Measurements from ENCODE around the gene KIAA1217. TPM values are rescaled to one million over a fixed set of nuclear protein-coding genes. Genes with fewer than 3 reads are reported as not detected.

The KIAA1217 gene
- total and polyA plus RNA-seq, 2 experiments from 2014 or later: 5.4 to 8.1 TPM

DNA sequence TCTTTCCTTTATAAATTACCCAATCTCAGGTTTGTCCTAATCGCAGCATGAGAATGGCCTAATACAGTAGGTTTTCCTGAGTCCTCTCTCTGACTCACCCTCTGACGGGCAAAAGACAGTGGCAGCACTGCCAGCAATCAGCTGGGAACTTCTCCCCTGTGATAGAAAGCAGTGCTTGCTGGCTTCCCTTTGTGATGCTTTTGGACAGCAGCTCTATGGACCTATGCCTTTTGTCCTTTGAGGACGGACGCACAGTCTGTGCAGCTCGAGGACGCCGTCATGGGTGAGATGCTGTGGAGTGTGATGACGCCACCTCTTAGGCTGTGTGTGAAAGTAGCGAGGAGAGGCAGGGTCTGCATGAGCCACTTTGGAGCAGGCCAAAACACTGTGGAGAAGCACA is 68.8 kb downstream of the KIAA1217 start:
- H3F3A ChIP-seq (ENCODE audit: insufficient read depth): no peaks in the 10 kb centered on the region
- H3K4me1 ChIP-seq (ENCODE audit: insufficient read depth): no peaks in the 10 kb centered on the region
- no peaks in the 10 kb centered on the region for H3K27me3 ChIP-seq (replicated peaks; ENCODE audit: insufficient read depth)
- DNase-seq: peak; percentile 28
- no peaks in the 10 kb centered on the region for H3K79me2 ChIP-seq (ENCODE audit: insufficient read depth)
- H3K27ac ChIP-seq: no peak overlapping the region
- H3K9me3 ChIP-seq (ENCODE audit: low read depth): no peaks in the 10 kb centered on the region
- no peak overlapping the region for H3K4me2 ChIP-seq (ENCODE audit: unreplicated experiment)
- 90% methylated on average over 9 of the region's 9 CpGs for WGBS, 2 experiments (ENCODE audit: low coverage in 1 of 2, low lambda C conversion rate in 2 of 2, missing lambda C conversion rate in 2 of 2)
- in situ Hi-C loops (cut with MboI): no loop called here
- H3K4me3 ChIP-seq: no peak overlapping the region
- no peak overlapping the region for H3K9ac ChIP-seq
- H3K36me3 ChIP-seq (ENCODE audit: low read depth): no peaks in the 10 kb centered on the region
- H3K9me2 ChIP-seq (ENCODE audit: insufficient read depth): no peaks in the 10 kb centered on the region
- no peaks in the 10 kb centered on the region for H4K20me1 ChIP-seq (ENCODE audit: insufficient read depth)
- TF ChIP-seq EZH2 (IDR thresholded peaks at IDR 0.05; ENCODE audit: insufficient read depth, poor library complexity, severe bottlenecking): no peak
- no peak for TF ChIP-seq EZH2phosphoT487 (IDR thresholded peaks at IDR 0.05; ENCODE audit: insufficient read depth, low read depth)
- no peak overlapping the region for H2AFZ ChIP-seq

DNA sequence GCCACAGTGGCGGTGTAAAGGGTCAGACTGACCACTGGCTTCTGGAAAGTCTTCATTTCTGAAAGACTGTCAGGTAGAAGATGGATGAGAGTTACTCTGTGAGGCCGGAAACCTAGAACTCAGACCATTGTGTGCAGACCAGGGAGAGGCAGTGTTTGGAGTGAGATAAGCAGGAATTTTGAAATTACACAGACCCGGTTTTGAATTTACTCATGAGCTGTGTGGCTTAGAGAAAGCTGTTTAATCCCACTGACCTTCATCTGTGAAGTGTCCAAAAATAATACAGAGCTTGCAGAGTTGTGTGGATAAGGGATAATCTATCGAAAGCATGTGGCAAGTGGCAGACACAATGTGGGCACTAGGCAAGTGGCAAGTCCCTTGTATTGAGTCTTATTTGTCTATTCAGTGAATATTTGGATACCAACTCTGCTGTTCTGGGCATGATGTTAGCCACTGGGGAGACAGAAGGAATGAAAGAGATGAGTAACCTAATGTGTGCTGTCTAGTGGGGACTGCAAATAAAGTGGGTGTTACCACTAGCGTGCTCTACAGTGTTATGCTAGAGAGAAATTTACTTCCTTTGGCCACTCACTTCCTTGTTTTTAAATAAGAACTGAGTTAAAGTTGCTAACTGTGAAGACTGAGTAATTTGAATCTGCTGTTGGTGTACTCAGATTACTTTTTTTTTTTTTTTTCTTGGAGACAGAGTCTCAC is 69.4 kb downstream of the KIAA1217 start:
- no peaks in the 10 kb centered on the region for H3K9me2 ChIP-seq (ENCODE audit: insufficient read depth)
- no peaks in the 10 kb centered on the region for H3K27me3 ChIP-seq (replicated peaks; ENCODE audit: insufficient read depth)
- H3K4me1 ChIP-seq (ENCODE audit: insufficient read depth): no peaks in the 10 kb centered on the region
- no peaks in the 10 kb centered on the region for H3K9me3 ChIP-seq (ENCODE audit: low read depth)
- H3K9ac ChIP-seq: no peak overlapping the region
- no peak overlapping the region for H3K4me3 ChIP-seq
- TF ChIP-seq EZH2phosphoT487 (IDR thresholded peaks at IDR 0.05; ENCODE audit: insufficient read depth, low read depth): no peak
- TF ChIP-seq EZH2 (IDR thresholded peaks at IDR 0.05; ENCODE audit: insufficient read depth, poor library complexity, severe bottlenecking): no peak
- in situ Hi-C loops (cut with MboI): no loop called here
- no peaks in the 10 kb centered on the region for H3K36me3 ChIP-seq (ENCODE audit: low read depth)
- H3K27ac ChIP-seq: no peak overlapping the region
- H3K4me2 ChIP-seq (ENCODE audit: unreplicated experiment): no peak overlapping the region
- no peak overlapping the region for H2AFZ ChIP-seq
- no peaks in the 10 kb centered on the region for H3F3A ChIP-seq (ENCODE audit: insufficient read depth)
- 84 to 87% methylated on average over 5 of the region's 5 CpGs for whole genome bisulfite sequencing, 2 experiments (ENCODE audit: low coverage in 1 of 2, low lambda C conversion rate in 2 of 2, missing lambda C conversion rate in 2 of 2)
- H3K79me2 ChIP-seq (ENCODE audit: insufficient read depth): no peaks in the 10 kb centered on the region
- H4K20me1 ChIP-seq (ENCODE audit: insufficient read depth): no peaks in the 10 kb centered on the region
- no peak for DNase-seq

DNA sequence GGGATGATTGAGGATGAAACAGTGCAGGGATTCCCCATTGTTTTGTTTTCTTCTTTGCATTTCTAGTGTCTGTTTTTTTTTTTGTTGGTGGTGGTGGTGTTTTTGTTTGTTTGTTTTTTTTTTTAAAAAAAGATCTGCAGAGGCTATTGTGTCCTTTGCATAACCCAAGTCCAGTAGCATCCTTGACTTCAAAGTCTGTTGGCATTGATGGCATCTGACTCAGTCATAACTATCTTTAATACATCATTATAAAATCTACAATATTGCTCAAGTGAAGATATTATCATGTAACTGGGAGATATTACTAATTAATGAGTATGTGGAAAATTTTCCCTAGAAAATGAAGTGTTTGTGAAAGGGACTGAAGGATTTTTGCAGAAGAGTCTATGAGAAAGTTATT is 70.2 kb downstream of the KIAA1217 start:
- H4K20me1 ChIP-seq (ENCODE audit: insufficient read depth): no peaks in the 10 kb centered on the region
- no peaks in the 10 kb centered on the region for H3F3A ChIP-seq (ENCODE audit: insufficient read depth)
- H3K4me2 ChIP-seq (ENCODE audit: unreplicated experiment): no peak overlapping the region
- no peaks in the 10 kb centered on the region for H3K36me3 ChIP-seq (ENCODE audit: low read depth)
- no peaks in the 10 kb centered on the region for H3K4me1 ChIP-seq (ENCODE audit: insufficient read depth)
- H2AFZ ChIP-seq: no peak overlapping the region
- no peak overlapping the region for H3K9ac ChIP-seq
- no peak overlapping the region for H3K27ac ChIP-seq
- no peaks in the 10 kb centered on the region for H3K79me2 ChIP-seq (ENCODE audit: insufficient read depth)
- in situ Hi-C loops (cut with MboI): no loop called here
- no peak for DNase-seq
- no peaks in the 10 kb centered on the region for H3K9me3 ChIP-seq (ENCODE audit: low read depth)
- no peak overlapping the region for H3K4me3 ChIP-seq
- H3K27me3 ChIP-seq (replicated peaks; ENCODE audit: insufficient read depth): no peaks in the 10 kb centered on the region
- TF ChIP-seq EZH2 (IDR thresholded peaks at IDR 0.05; ENCODE audit: insufficient read depth, poor library complexity, severe bottlenecking) (no peak), EZH2phosphoT487 (IDR thresholded peaks at IDR 0.05; ENCODE audit: insufficient read depth, low read depth) (no peak)
- no peaks in the 10 kb centered on the region for H3K9me2 ChIP-seq (ENCODE audit: insufficient read depth)

DNA sequence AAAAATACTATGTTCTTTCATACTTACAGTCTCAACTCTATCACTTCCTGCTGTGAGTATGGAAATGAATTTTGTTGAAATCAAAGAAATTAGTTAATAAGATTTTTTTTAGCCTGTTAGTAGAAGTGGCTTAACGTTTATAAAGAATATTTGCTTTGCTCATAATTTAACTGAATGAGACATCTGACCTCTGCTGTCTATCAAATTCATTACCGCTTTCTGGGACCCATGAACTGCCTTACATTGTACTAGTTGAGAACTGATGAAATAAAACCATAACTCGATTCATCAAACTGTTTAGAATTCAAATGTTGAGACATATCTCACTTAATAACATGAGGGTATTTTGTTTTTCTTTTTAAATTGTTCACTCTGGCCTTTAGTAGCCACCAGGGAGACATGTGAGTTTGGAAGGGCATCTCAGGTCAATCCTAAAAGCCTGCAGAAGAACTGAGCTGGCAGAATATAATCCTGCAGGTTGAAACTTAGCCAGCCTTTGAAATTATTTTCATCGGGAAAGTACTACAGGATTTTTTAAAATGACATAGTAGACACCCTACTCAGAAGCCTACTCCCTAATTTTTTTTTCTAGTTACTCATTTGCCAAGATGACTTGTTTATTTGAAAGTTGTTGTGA is 78.7 kb downstream of the KIAA1217 start:
- H3K36me3 ChIP-seq (ENCODE audit: low read depth): no peaks in the 10 kb centered on the region
- DNase-seq: no peak
- no peak overlapping the region for H3K27ac ChIP-seq
- in situ Hi-C loops (cut with MboI): no loop called here
- H3K79me2 ChIP-seq (ENCODE audit: insufficient read depth): no peaks in the 10 kb centered on the region
- no peak overlapping the region for H3K4me2 ChIP-seq (ENCODE audit: unreplicated experiment)
- no peaks in the 10 kb centered on the region for H3K4me1 ChIP-seq (ENCODE audit: insufficient read depth)
- H3K27me3 ChIP-seq (replicated peaks; ENCODE audit: insufficient read depth): no peaks in the 10 kb centered on the region
- no peak overlapping the region for H3K9ac ChIP-seq
- TF ChIP-seq EZH2phosphoT487 (IDR thresholded peaks at IDR 0.05; ENCODE audit: insufficient read depth, low read depth): no peak
- no peak for TF ChIP-seq EZH2 (IDR thresholded peaks at IDR 0.05; ENCODE audit: insufficient read depth, poor library complexity, severe bottlenecking)
- WGBS, 2 experiments (ENCODE audit: low coverage in 1 of 2, low lambda C conversion rate in 2 of 2, missing lambda C conversion rate in 2 of 2): 22 to 28% methylated on average over 4 of the region's 4 CpGs
- no peak overlapping the region for H2AFZ ChIP-seq
- no peaks in the 10 kb centered on the region for H3F3A ChIP-seq (ENCODE audit: insufficient read depth)
- H4K20me1 ChIP-seq (ENCODE audit: insufficient read depth): no peaks in the 10 kb centered on the region
- H3K9me2 ChIP-seq (ENCODE audit: insufficient read depth): no peaks in the 10 kb centered on the region
- H3K9me3 ChIP-seq (ENCODE audit: low read depth): no peaks in the 10 kb centered on the region
- H3K4me3 ChIP-seq: no peak overlapping the region

All from GM23248 (cell line).